Activated naive CD4-positive, alpha-beta T cell treated with anti-CD3 and anti-CD28 coated beads, Interleukin-2, amount 50 U/mL, for 16 hours (primary cell): ENCODE data around the gene HEATR9.

ENCODE experiments used
- DNase-seq: peaks from one replicate; pipeline ENCODE4 v3.0.0-alpha.2; 2020

The HEATR9 gene

DNA sequence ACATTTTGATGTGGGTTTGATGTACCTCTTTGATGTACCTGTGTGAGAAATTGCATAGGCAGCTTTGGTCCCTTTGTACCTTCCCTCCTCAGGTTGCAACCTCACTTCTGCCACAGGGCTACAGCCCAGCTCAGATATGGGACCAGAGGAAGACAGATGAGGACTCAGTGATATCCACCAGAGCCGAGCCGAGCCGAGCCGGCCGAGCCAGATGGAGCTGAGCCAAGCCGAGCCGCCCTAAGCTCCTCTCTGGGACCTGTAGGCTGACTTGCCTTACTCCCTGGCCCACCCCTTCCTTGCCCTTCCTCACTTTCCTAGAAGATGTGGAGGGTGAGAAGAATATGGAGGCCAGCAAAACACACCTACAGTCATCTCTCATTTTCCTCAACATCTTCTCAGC, 3.8 kb downstream of the HEATR9 start:
- no peak for DNase-seq

DNA sequence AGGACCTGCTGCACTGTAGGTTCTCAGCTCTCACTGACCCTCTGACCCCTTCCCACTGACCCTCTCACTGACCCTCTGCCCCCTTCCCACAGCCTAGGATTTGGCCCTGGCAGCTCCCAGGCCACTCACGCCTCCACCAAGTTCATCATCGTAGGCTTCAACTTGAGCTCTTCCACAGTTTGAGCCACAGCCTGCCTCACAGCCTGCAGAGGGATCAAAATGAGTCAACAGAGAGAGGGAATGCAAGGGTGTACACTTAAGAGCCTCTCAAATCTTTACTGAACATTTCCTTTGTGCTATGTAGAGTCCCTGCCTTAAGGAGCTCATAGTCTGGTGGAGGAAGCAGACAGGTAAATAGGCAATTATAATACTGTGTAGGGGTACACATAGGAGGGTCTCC, 12.1 kb downstream of the HEATR9 start:
- no peak for DNase-seq

DNA sequence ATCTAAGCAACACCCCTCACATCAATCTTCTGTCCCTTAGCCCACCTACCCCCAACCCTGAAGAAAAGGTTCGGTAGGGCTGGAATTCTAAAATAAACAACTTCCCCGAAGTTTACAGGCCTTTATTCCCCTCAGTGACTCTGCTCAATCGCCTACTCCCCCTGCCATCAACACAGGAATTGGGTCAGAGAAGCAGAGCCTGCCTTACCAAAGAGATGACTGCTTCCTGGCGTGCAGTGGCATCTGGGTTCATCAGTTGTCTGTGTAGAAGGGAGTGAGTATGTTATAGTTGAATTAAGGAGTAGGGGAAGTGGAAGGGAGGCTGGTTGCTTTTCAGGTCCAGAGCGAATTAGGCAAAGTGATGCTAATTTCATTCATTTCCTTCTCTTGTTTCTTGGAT, 12.7 kb downstream of the HEATR9 start:
- DNase-seq = no peak

- peak; percentile 33 for DNase-seq
These were observed 19.0 kb downstream of the HEATR9 start for GRCh38 chr17:35849469-35850348.

GRCh38 chr17:35847633-35848373, 20.9 kb downstream of the HEATR9 start:
- no peak for DNase-seq

DNA sequence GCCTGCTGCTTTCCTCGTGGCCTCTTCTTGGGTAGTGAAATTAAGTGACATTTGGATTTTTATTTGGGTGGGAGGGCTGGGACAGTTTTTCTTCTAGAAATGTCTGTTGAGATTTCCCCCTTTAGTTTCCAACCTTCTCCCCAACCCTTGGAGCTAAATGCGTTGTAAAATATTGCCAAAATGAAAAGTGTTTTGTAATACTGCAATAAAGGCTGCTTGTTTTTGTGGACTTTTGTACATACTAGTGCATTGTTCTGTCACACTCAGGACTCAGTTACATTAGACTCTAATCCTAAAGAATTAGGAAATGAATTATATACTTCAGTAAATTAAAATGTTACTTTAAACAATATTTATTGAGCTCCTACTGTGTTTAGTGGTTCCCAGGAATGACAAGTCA, 21.7 kb downstream of the HEATR9 start:
- DNase-seq = no peak

DNA sequence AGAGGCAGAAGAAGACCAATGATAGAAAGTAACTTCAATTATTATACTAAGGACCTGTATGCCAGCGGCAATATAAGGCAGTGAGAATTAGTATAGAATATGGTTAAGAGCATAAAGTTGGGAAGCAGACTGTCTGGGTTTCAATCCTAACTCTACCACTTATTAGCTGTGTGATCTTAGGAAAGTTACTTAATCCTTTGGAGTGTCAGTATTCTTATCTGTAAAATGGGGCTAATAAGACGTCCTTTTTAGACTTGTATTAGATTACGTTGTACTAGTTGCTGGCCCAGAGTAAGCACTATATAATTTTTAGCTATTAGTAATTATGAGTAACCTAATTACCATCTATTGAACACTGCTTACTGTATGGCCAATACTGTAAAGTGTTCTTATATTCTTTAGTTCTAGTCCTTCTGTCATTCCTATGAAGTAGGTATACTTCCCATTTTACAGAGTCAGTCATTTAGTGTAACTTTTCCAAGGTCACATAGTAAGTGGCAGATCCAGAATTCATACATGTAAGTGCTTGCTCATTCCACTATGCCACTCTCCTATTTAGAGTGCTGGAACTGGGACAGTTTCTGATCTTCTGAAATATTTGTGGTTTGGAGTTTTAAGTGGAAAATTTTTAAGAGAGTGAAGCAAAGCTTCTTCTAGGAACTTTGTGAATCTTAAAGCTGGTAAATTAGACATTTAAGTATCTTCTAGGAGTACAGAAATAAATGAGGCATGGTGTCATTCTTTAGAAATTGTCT, 22.5 kb downstream of the HEATR9 start:
- no peak for DNase-seq

DNA sequence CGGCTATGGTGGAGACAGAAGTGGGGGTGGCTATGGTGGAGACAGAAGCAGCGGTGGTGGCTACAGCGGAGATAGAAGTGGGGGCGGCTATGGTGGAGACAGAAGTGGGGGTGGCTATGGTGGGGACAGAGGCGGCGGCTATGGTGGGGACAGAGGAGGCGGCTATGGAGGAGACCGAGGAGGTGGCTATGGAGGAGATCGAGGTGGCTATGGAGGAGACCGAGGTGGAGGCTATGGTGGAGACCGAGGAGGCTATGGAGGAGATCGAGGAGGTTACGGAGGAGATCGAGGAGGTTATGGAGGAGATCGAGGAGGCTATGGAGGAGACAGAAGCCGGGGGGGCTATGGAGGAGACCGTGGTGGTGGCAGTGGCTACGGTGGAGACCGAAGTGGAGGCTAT, 24.1 kb downstream of the HEATR9 start:
- no peak for DNase-seq

GRCh38 chr17:35843698-35844097, 25.0 kb downstream of the HEATR9 start:
- no peak for DNase-seq

DNA sequence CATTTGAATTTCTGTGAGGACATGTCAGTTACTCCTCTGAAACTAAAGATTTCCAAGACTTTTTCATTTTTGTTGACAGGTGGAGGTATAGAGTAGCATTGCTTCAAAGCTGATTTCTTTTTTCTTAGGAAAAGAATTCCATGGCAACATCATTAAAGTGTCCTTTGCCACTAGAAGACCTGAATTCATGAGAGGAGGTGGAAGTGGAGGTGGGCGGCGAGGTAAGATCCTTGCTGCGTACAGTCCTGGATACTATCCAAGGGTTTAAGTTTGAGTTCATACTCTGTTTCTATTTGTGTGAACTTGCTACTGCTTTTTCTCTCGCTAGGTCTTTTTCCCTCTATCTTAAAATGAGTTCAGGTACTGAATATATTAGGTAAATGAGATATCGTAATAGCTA, 26.5 kb downstream of the HEATR9 start:
- no peak for DNase-seq

DNA sequence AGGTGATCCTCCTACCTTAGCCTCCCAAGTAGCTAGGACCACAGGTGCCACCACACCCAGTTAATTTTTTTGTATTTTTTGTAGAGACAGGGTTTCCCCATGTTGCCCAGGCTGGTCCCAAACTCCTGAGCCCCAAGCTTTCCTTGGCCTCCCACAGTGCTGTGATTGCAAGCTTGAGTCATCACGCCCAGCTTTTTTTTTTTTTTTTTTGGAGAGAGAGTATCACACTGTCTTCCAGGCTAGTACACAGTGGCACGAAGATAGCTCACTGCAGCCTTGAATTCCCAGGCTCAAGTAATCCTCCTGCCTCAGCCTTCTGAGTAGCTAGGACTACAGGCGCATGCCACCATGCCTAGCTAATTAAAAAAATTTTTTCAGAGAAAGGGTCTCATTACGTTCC, 27.2 kb downstream of the HEATR9 start:
- DNase-seq = no peak

- no peak for DNase-seq
These were observed 27.6 kb downstream of the HEATR9 start for GRCh38 chr17:35841101-35841500.

DNA sequence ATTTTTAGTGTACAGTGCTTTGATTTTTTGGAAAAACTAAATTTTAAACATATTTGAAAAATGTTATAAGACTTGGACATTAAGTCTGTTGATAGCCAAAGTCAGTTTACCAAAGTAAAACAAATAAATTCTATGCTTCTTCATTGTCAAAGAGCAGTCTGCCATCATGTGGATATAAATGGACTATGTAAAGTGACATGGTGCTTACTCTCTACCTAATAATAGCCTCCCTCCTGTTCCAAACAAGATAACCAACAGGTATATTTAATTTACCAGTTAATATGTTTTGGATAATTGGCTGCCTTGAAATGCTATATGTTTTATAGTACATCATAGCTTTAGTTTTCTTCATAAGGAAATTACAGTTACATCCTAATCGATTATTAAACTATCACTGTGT, 43.5 kb downstream of the HEATR9 start:
- no peak for DNase-seq

DNA sequence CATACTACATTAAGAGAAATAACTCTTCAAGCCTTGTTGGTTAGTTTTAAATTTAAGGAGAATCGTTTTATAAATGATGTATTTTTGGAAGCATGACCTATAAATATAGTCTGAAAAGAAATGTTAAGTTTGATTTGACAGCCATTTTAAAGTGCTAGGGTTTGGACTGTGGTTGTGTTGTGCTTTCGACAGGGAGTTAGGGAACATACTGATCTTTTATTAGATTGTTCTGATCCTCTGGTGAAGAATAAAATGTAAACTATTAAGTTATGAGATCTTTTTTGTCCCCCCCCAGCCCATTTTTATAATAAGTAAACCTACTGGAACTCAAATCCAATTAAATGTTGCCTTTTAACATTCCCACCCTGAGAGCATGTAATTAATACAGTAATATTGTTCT, 47.4 kb downstream of the HEATR9 start:
- DNase-seq = no peak

DNA sequence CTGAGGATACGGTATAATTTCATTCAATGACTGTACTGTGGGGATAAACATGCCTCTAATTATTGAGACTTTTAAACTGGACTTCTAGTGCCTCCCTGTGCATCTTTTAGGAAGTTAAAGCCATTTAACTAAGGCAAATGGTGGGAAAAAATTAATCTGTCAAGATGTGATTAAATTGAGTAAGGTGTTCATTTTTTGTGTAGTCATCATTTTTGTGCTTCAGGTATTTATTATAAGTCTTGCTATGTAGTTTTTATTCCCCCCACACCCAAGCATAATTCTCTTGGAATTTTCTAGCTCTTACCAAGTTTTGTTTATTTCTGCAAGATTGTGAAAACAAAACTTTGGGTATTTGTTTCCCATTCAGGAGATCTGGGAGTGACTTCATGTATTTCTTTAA, 49.2 kb downstream of the HEATR9 start:
- no peak for DNase-seq

DNA sequence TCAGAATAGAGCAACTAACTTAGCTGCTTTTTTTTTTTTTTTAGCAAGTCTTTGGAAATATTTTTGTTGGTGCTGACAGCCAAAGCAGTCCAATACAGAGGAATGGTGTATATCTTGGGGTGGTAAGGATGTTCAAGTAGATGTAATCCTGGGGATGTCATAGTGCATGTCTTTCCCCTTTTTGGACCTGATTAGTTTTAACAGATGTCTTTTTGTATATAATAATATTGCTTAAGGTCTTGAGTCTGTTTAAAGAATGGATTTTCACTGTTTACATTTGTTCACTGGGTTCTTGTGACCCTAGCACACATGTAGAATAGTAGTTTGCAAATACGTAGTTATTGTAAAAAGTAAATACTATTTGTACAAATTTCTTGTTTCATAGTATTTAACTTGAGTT, 51.5 kb downstream of the HEATR9 start:
- DNase-seq = no peak

- DNase-seq = no peak
These were observed 52.0 kb downstream of the HEATR9 start for GRCh38 chr17:35816723-35817122.

GRCh38 chr17:35812456-35812855, 56.2 kb downstream of the HEATR9 start:
- DNase-seq = no peak

GRCh38 chr17:35811759-35812158, 56.9 kb downstream of the HEATR9 start:
- no peak for DNase-seq

DNA sequence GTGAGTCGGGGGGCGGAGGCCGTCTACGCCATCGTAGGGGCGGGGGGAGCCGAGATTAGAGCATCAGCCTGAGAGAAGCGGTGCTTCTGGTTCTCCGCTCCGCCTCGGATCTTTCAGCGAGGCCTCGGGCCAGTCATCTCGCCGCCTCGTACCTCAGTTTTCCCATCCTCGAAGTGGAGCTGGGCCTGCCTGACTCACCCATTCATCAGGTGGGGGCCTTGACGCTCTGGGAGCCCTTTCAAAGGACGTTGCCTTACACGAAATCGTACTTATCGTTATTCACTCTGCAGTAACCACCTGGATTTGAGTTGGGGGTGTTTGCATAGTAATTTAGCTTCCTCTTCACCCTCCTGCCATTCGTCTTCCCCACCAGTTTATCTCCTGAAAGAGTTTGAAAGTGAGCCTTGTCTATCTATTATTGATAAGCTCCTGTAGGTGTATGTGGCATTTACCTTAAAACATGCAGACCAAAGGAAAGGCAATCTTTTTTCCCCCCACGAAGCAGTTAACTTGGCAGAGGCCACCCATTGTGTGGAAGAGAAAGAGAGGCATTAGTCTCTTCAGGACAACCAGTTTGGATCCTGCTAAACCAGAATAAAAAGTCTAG, 58.7 kb downstream of the HEATR9 start:
- no peak for DNase-seq

GRCh38 chr17:35808962-35809854, 59.5 kb downstream of the HEATR9 start, which contains the start of gene TAF15:
TAF15 (plus strand) TSS chr17:35809484; CDS start chr17:35809570, 86 bp downstream.
- peak; percentile 96 for DNase-seq
